Gastroesophageal sphincter (tissue), 3 donors: ENCODE results near the gene EME1.

Experiments
- CTCF ChIP-seq, 4 experiments: fragments of 200-600 bp in 2 of 4; fragments of 450-650 bp in 2 of 4; sonication (generic) in 1 of 4; IDR thresholded peaks; one replicate each; pipeline ENCODE4 v1.5.1; 2017 to 2019; ENCODE audit warnings: antibody characterized with exemption in 4 of 4, mild to moderate bottlenecking in 2 of 4, moderate library complexity in 2 of 4
- POLR2A ChIP-seq, 2 donors: fragments of 450-650 bp; IDR thresholded peaks; one replicate each; pipeline ENCODE4 v1.6.1; 2017; ENCODE audit warnings: antibody characterized with exemption in 2 of 2, mild to moderate bottlenecking in 2 of 2, moderate library complexity in 1 of 2

GRCh38 chr17:50331085-50331791, 41.8 kb upstream of the EME1 start:
- no peak for TF ChIP-seq CTCF (IDR thresholded peaks at IDR 0.05)
- no peak for TF ChIP-seq POLR2A (IDR thresholded peaks at IDR 0.05)
